Ecto neural progenitor cell (in vitro differentiated cells): Measurements from ENCODE around the gene TMEM30A.

ENCODE experiments used
- DNase-seq: peaks from one replicate; pipeline ENCODE4 v3.0.0-alpha.2; 2018; ENCODE audit warnings: low spot score

TMEM30A gene

GRCh38 chr6:75284632-75285282 is at the start of gene TMEM30A:
Gene TMEM30A (minus strand): TSS chr6:75284792. CDS start chr6:75284638, 154 bp downstream.
- DNase-seq: peak; percentile 97

- DNase-seq: no peak
Observed at GRCh38 chr6:75333676-75334200, 49.1 kb upstream of the TMEM30A start.

- DNase-seq: no peak
Observed at GRCh38 chr6:75331151-75331550, 46.6 kb upstream of the TMEM30A start.

GRCh38 chr6:75329703-75330102 is 45.1 kb upstream of the TMEM30A start:
- DNase-seq: no peak

- DNase-seq: no peak
Observed at GRCh38 chr6:75327807-75328206, 43.2 kb upstream of the TMEM30A start.

DNA sequence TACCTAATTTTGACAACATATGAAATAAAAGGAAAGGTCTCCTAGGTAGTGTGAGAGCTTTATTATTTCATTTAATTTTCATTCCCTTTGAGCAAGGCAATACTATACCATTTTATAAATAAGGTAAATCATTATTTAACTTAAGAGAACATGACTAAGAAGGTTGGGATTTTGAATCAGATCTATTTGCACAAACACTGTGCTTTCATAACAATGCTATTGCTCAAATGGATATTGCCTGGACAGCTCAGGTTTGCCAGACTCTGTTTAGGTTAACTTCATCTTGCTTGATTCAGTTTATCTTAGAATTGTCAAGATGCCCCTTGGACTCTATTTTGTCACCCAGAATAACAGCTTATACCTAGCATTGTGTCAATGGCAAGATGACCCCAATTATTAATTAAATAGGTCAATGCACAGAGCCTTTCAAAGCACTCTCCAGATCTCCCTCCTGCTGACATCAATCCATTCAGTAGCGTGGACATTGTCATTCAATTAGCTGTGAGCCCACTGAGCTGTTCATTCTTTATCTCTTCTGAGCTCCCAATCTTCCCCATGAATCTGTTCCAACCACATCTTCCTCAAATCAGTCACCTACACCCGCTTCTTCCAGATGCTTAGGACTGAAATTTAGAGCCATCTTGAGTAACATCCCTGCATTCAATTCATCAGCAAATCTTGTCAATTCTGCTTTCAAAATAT is 42.1 kb upstream of the TMEM30A start:
- no peak for DNase-seq

- no peak for DNase-seq
Observed at GRCh38 chr6:75318900-75319299, 34.3 kb upstream of the TMEM30A start.

DNA sequence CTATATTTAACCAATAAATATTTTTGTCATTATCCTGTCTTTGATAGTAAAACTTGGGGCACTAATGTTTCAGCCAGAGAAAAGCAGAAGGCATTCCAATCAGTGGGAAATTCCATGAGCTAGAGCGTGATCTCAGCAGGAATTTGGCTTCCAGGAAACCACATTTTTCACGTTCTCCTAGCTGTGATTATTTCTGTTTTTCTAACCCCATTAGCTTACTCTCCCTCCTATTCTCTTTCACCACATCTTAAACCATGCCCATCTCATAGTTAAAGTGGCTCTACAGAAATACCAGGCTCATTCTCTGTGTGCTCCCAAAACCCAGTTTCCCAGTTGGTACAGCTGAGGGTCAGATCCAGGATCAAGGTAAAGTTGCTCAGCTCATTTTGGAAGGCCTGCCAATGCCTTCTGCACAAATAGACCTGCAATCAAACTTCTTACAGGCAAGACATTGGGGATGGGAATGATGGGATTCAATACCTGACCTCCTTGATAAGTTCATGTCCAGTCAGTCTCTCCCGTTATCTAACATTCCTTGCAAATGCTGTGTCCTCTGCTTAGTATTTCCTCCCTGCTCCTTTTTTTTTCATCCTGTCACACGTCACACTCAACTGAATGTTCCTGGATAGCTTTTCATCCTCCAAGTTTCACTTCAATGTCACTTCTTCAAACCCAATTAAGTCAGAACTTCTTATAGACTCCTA is 33.1 kb upstream of the TMEM30A start:
- DNase-seq: no peak

- DNase-seq: no peak
Observed at GRCh38 chr6:75315978-75316377, 31.4 kb upstream of the TMEM30A start.

DNA sequence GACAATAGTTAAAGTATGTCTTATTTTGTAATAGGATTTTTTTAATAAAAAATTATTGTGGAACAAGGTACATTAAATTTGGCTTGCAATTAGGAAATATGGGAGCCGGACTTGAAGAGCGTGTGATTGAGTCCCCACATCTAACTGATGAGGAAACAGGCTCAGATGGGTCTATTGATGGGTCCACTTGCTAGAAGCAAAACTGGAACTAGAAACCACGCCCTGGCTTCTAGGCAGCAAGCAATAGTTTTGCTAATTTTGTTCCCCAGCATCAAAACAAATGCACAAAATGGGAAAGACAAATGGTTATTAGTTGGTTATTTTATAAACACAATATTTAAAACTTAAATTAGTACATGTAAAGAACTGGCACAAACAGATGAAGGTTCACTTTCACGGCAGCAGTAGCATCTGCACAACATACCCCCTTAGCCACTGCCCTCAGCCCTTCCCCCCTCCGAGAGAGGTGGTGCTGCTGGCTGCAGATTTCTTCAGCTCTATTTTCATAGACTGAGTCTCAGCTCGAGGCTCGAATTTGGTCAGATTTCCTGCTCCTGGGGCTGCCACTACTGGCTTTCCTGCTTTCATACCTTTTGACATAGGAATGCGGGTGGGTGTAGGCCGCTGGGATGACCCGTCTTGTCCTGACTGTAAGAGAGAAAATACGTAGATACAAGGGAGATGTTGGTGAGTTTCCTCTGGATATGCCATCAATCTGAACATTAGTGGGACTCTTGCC is 23.8 kb upstream of the TMEM30A start:
- no peak for DNase-seq

DNA sequence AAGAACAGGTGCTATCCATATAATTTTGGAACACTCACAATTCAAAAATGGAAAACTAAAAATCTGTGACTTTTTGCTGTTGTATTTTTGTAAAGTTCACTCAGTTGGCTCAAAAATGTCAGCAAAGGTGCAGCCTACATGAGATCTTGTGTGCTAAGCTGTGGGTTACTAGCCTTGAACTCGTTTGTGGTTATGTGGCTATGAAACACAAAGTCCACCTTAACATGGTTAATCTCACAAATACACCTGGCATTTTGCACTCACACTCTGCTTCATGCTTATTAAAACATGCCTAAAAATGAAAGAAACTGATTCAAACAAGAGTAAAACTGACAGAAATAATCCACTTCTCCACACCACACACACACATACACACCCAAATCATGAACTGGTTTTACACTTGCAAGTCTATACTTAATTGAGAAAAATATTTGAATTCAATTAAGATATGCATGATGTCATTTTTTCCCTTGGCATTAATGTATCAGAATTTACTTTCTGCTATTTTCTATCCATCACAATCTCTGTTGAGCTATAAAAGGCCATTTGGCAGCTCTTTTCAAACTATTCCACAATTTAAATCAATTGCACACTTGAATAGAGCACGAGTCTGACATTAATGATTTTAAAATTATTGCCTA is 22.9 kb upstream of the TMEM30A start:
- DNase-seq: no peak

DNA sequence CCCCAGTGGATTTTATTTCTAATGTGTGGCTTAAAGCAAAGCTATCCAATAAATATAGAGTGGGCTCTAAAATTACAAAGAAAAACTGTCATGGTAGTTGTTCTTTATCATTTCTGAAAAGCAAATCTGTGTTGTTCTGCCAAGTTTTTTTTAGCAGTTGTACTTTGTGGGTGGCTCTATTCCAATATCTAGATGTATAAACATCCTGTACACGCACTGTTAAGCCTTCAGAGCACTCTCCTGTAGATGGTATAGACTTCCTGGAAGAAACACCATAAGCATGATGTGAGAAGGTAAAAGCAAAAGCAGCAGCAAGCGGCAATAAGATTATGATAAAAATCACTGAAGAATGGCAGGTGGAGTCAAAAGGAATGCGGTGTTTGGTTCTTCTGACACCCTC is 21.5 kb upstream of the TMEM30A start:
- no peak for DNase-seq

GRCh38 chr6:75305573-75305972 is 21.0 kb upstream of the TMEM30A start:
- DNase-seq: no peak

DNA sequence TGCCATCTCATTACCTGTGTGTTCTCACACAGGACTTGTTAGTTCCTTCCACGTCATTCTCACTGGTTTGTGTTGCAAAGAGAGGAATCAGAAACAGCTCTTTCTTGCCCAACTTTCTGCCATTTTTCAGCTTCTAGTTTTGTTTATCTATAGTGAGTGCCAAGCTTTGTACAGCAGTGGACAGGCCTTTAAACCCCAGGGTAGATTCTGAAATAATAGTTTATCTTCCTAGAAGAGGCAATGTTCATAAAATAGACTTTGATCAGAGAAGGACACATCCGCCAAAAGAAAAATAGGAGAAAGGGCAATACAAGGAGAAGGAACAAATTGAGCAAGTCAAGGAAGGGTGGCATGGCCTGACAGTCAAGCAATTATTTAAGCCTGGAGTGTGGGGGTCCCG is 17.7 kb upstream of the TMEM30A start:
- DNase-seq: no peak

- DNase-seq: no peak
Observed at GRCh38 chr6:75301537-75301936, 16.9 kb upstream of the TMEM30A start.

GRCh38 chr6:75301088-75301487 is 16.5 kb upstream of the TMEM30A start:
- DNase-seq: no peak

GRCh38 chr6:75300531-75300855 is 15.9 kb upstream of the TMEM30A start:
- DNase-seq: no peak

DNA sequence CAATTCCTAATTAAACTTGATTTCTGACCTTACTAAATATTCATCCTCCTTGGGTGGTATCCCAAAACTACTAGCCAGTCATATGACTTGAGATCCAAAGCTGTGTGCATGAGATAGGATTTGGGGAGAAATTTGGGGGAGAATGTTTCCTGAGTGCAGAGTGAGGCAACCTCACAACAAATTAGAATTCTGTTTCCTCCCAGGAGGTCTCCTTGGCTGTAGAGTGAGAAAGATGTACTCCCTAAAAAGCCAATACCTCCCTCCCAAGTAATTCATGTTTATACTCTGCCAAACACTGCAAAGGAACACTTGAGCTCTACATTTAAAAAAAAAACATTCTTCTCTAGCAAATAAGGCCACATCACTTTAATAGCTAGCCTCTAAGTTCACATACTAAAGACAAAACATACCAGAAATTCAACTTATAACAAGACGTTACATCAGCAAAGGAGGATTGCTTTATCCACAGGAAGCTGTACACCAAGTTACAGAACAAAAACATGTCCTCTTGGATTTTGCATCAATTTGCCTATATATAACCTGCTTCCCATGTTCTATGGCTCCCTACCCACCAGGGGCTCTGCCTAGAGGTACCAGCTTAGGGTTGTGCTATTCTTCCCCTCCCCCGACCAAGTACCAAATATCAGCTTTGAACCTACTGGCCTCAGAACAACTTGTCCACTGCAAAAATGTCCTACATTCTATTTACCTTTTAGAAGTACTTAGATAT is 15.4 kb upstream of the TMEM30A start:
- DNase-seq: no peak

GRCh38 chr6:75296811-75297779 is 12.5 kb upstream of the TMEM30A start:
- no peak for DNase-seq

DNA sequence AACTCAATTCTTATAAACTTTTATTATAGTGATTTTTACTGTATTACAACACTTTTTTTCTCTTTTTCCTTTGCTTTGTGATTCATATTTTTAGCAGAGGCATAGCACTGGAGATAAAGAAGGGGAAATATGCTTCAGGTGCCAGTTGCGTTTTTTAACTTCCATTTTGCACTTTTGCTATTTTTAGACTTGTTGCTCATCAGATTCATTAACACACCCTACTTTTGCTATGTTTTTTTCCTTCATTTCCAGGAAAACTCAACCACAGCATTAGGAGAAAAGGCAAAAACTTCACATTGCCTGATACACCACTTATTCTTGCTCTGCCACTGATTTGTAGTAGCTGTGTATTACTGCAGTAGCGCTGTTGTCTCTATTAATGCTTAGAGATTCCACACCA is 8.0 kb upstream of the TMEM30A start:
- DNase-seq: no peak
